Measurements from ENCODE around the gene GYS1.

GRCh38 chr19:48943081-48943480, 50.0 kb downstream of the GYS1 start:
- TF ChIP-seq CTCF (IDR thresholded peaks at IDR 0.05; ENCODE audit: low read length): no peak
- TF ChIP-seq EZH2 (IDR thresholded peaks at IDR 0.05; ENCODE audit: borderline replicate concordance, low read length): no peak
